Motor neuron (in vitro differentiated cells): ENCODE results near the gene SYNPO. TPM values are rescaled to one million over a fixed set of nuclear protein-coding genes. Genes with fewer than 3 reads are reported as not detected.

Experiments used
- ATAC-seq, 8 experiments: fragments of 200-7000 bp; cut with Tn5 transposase; replicated peaks in 6 of 8; 2 replicates each; pipeline ENCODE4 v1.8.0; 2021; ENCODE audit warnings: mild to moderate bottlenecking in 8 of 8, moderate library complexity in 8 of 8
- H3K27ac ChIP-seq, 2 donors: fragments of 250-450 bp; sonication (Bioruptor Pico); 2 replicates each; pipeline ENCODE4 v1.9.0; 2021; ENCODE audit warnings: antibody characterized with exemption in 2 of 2, mild to moderate bottlenecking in 2 of 2, moderate library complexity in 1 of 2
- H3K4me1 ChIP-seq, 2 donors: fragments of 250-450 bp; sonication (Bioruptor Pico); replicated peaks in 1 of 2; 2 replicates each; pipeline ENCODE4 v1.6.1; 2021; ENCODE audit warnings: antibody characterized with exemption in 2 of 2, mild to moderate bottlenecking in 2 of 2, moderate library complexity in 1 of 2
- H3K4me3 ChIP-seq, 5 donors: fragments of 250-450 bp; sonication (Bioruptor Pico); 2 replicates each; pipeline ENCODE4 v1.9.0; 2021; ENCODE audit warnings: antibody characterized with exemption in 5 of 5, mild to moderate bottlenecking in 5 of 5, moderate library complexity in 4 of 5
- WGBS, 10 experiments: fragments of 450-650 bp; shearing (Covaris generic); methylation state at CpG; one replicate each; pipeline ENCODE4 v1.0.0; 2022; 5-methylcytosine and 5-hydroxymethylcytosine counted together
- in situ Hi-C, 9 experiments: fragments of 400-800 bp; cut with MboI; loops; one replicate each; pipeline ENCODE4 v1.15.0; 2021; ENCODE audit warnings: low sequenced_read_pairs in 9 of 9, low pct_unique_long_range_greater_than_20kb in 2 of 9; ENCODE audit not compliant: unreplicated experiment in 9 of 9
- total RNA-seq, 8 experiments: library from RNA; unstranded; fragments of 300-600 nt; gene quantifications; 2 replicates each; pipeline versions ENCODE4 v1.2.3 to v1.2.4, GENCODE V29; 2022

SYNPO gene
- total RNA-seq, 8 experiments from 2014 or later = 0.27 to 17.5 (median 4.4) TPM

DNA sequence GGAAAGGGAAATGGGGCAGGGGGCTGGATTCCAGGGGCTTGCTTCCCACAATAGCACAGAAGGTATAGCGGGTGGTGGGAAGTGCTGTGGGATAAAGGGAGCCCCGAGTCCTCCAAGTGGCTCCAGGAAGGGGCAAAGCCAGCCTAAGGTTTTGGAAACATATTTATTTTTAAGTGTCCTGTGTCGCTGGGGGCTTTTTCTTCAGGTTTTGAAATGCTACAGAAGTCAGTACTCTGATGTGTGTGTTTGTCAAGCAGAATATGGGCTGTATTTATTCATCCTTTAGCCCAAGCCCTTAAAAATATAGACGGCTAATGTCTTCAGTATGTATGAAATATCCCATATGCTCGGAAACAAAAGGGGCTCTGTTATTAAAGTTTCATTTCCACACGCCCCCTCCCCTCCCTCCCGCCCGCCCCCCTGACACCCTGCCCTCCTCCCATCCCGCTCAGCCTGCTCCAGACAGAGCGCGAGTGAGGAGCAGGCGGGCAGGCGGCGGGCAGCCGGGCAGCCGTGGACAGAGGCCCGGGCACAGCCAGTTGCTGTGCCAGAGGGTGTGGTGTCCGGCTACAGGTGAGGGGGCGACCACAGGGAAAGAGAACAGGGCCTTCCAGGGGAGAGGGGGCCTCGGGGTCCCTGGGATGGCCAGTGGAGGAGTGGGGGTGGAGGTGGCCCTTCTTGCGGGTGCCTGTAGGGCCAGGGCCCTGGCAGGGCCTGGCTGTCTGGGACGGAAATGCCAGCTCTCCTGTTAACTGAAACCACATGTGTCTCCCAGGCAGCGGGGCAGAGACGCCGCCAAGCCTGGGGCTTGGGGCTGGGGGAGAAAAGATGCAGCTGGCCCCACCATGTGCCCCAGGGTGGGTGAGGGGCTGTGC lies 39.6 kb upstream of the SYNPO start:
- Histone ChIP-seq H3K4me3 (no peak overlapping the region), H3K4me1 (peaks cover 2 to 17% of the 10 kb centered on the region in 2 donors), H3K27ac (no peak overlapping the region)
- peak in 3 of 8 experiments; percentile 10 to 34 (median 31) for ATAC-seq
- 17 to 83% (median 34%) methylated on average over 1 to 3 of the region's 25 CpGs; no CpG with 5 or more reads in 6 of the 10 experiments for WGBS, 10 experiments
- in situ Hi-C loops = no loop called here

DNA sequence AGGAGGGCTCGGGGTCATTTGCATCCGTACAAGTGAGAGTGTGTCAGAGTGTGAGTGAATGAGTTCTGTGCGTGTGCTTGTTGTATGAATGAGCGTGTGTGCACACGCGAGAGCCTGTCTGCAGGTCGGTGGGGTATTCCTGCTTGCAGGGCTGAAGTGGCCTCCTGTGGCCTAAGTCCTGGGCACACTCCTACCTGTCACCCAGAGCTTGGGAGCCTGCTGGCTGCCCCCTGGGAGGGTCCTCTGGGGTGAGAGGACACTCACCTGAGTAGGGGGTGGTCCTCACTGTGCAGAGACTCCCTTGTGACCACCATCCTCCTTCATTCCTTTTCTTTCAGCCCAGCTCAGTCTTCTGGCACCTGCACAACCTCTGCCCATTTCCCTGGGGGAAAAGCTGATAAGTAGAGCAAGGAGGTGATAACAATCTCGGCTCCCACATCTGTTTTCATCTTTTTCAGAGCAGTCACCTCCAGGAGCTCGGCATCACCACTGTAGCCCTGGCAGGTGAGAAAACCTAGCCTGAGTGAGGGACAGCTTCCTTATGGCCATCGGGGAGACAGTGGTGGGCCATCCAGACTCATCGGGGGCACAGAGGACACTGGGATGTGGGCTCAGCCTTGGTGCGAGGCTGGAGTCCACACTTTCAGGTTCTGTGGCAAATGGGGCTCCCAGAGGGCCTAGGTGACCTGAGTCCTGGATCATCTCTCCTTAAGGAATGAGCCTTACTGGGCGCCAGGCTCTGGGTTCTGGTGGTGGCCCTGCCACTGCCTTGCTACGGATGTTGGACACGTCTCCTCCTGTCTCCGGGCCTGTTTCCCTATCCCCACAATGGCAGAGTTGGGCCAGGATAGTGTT lies 38.7 kb upstream of the SYNPO start:
- WGBS, 10 experiments = 70 to 100% (median 80%) methylated on average over 1 to 2 of the region's 16 CpGs; no CpG with 5 or more reads in 7 of the 10 experiments
- H3K4me3 ChIP-seq = no peak overlapping the region
- H3K27ac ChIP-seq = no peak overlapping the region
- H3K4me1 ChIP-seq = peaks cover 0 to 17% of the 10 kb centered on the region in 2 donors
- in situ Hi-C loops = no loop called here
- ATAC-seq = peak in 1 of 8 experiments; percentile 19

DNA sequence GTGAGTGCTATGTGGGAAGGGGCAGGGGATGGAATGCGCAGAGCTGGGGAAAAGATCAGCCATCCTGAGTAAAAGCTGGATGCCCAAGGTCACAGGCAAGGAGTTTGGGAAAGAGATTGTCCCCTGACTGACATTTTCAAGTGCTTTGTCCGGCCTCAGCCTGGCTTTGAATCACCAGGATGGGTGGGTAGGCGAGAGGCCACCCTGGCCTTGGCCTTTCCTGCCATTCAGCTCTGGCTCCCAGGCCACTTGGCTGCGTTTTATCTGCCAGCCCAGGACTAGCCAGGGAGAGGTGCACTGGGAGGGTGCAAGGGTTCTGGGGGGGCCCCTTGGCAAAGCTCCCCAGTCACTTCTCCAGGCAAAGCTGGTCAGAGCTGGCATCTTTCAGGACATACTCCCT lies 37.4 kb upstream of the SYNPO start:
- ATAC-seq = no peak
- in situ Hi-C loops = no loop called here
- WGBS, 10 experiments = 80 to 100% (median 100%) methylated on average over 1 of the region's 4 CpGs; no CpG with 5 or more reads in 7 of the 10 experiments
- H3K4me1 ChIP-seq = peaks cover 0 to 17% of the 10 kb centered on the region in 2 donors
- H3K27ac ChIP-seq = no peak overlapping the region
- H3K4me3 ChIP-seq = no peak overlapping the region

DNA sequence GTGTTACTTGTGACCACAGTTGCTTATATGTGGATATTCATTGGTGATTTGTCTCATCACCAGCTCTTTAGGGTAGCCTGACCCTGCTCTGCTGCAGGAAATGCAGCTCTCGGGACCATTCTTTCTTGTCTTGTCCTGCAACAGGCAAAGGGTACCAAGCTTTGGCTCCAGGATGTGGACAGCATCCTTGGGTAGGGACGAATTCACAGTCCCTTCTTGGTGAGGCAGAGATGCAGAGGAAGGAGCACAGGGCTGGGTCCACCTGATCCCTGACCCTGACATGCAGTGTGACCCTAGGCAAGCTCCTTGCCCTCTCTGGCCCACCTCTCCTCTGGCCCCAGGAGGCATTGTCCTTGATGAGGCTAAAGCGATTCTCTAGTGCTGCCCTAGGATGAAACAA lies 37.0 kb upstream of the SYNPO start:
- WGBS, 10 experiments = 17 to 87% (median 64%) methylated on average over 1 to 3 of the region's 3 CpGs; no CpG with 5 or more reads in 5 of the 10 experiments
- no peak overlapping the region for H3K4me3 ChIP-seq

DNA sequence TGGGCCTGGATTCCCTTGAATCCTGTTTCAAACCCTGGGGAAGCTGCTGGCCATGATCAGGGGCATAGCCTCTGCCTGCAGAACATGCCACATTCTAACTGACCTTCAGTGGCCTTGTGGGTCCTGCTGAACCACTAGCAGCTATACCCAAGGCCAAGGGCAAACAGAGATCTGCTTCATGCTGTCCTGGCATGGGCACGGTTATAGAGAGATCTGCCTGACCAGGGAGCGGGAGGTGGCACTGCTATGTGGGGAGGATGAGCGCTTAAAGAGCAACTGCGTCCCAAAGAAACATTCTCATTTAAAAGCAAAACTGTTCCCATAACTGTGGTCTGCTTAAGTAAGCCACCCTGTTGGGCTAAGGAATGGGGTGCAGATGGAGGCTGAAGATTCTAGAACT lies 36.5 kb upstream of the SYNPO start:
- Histone ChIP-seq H3K4me1 (peaks cover 0 to 17% of the 10 kb centered on the region in 2 donors), H3K27ac (no peak overlapping the region), H3K4me3 (no peak overlapping the region)
- 92 to 100% (median 100%) methylated on average over 1 to 4 of the region's 4 CpGs; no CpG with 5 or more reads in 5 of the 10 experiments for WGBS, 10 experiments
- no peak for ATAC-seq
- in situ Hi-C loops = no loop called here

More for the DNA sequence above, 37.0 kb upstream of the SYNPO start:
- Histone ChIP-seq H3K4me1 (peaks cover 0 to 17% of the 10 kb centered on the region in 2 donors), H3K27ac (no peak overlapping the region)
- ATAC-seq = no peak
- in situ Hi-C loops = no loop called here

DNA sequence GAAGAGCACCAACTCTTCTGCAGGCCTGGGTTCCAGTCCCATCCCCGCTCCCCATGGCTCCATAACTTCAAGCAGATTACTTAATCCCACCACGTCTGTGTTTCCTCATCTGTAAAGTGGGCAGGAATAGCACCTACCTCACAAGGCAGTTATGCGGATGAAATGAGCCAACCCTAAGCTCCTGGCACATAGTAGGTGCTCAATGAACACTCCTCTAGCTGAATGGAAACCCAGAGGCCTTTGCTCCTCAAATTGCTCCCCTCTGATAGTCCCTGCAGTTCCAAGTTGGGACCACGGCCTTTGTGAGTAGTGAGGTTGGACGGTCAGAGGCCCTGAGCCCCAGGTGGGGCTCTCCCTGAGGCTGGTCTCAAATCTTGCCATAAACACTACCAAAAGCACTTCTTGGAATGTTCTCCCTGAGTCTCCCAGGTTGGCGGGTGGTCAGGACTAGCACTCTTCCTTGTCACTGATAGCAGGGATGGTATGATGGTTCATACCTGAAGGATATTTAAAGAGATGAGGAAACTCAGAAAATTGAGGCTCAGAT lies 35.5 kb upstream of the SYNPO start:
- in situ Hi-C loops = no loop called here
- no peak overlapping the region for H3K27ac ChIP-seq
- H3K4me1 ChIP-seq = peaks cover 0 to 17% of the 10 kb centered on the region in 2 donors
- WGBS, 10 experiments = 80 to 88% (median 81%) methylated on average over 1 to 5 of the region's 6 CpGs; no CpG with 5 or more reads in 7 of the 10 experiments
- no peak overlapping the region for H3K4me3 ChIP-seq
- ATAC-seq = no peak

DNA sequence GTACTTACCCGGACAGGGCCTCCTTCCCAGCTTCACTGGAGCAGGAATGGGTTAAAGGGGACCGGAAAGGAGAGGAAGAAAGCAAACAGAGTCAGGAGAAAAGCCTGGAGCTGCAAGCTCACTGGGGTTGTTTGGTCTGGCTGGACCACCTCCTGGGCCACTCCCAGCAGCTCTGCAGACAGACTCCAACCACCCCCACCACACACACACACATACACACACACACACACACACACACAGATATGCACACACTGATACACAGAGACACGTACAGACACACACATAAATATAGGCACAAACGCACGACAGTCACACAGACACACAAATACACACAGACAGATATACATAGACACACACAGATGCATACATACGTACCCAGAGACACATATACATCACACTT lies 34.9 kb upstream of the SYNPO start:
- Histone ChIP-seq H3K4me1 (peaks cover 4 to 17% of the 10 kb centered on the region in 2 donors), H3K4me3 (no peak overlapping the region), H3K27ac (no peak overlapping the region)
- ATAC-seq = peak in 3 of 8 experiments; percentile 15 to 56 (median 17)
- in situ Hi-C loops = no loop called here
- 43 to 100% (median 88%) methylated on average over 1 to 4 of the region's 6 CpGs; no CpG with 5 or more reads in 7 of the 10 experiments for WGBS, 10 experiments

DNA sequence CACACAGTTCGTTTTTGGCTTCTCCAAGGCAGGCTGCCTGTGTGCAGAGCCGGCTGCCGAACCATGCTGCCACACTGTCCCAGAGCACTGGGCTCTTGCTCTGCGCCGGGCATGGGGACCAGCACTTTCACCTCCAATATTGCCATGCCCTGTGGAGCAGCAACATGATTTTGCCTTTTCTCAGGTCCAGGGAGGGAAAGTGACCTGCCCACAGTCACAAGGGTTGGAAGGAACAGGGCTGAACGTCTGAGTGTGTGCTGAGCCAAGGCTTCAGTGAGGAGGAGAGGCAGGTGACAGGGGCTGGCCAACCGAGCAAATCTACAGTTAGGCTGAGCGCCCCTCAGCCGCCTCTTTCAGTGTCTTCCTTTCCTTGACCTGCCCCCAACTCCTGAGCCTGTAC lies 34.0 kb upstream of the SYNPO start:
- WGBS, 10 experiments = 67 to 100% (median 72%) methylated on average over 1 to 7 of the region's 9 CpGs; no CpG with 5 or more reads in 3 of the 10 experiments
- Histone ChIP-seq H3K4me3 (no peak overlapping the region), H3K4me1 (peaks cover 8 to 17% of the 10 kb centered on the region in 2 donors), H3K27ac (no peak overlapping the region)
- in situ Hi-C loops = no loop called here
- ATAC-seq = no peak

DNA sequence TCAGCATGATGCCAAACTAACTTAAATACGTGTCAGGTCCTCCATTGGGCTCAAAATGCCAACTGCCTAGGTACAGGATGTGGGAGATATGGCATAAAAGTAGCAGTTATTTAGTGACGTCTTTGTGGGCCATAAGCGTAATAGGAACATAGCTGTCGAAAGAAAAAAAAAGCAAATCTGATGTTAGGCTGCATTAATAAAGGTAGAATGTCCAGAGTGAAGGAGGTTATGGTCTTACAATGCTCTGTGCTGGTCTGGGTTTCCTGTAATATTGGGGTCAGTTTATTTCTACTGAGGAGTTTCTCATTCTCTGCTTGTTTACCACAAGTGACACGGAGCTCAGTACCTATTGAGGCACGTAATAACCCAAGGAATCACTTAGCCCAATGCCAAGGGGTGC lies 33.4 kb upstream of the SYNPO start:
- in situ Hi-C loops = no loop called here
- 67 to 98% (median 83%) methylated on average over 1 to 6 of the region's 6 CpGs; no CpG with 5 or more reads in 1 of the 10 experiments for WGBS, 10 experiments
- no peak for ATAC-seq

DNA sequence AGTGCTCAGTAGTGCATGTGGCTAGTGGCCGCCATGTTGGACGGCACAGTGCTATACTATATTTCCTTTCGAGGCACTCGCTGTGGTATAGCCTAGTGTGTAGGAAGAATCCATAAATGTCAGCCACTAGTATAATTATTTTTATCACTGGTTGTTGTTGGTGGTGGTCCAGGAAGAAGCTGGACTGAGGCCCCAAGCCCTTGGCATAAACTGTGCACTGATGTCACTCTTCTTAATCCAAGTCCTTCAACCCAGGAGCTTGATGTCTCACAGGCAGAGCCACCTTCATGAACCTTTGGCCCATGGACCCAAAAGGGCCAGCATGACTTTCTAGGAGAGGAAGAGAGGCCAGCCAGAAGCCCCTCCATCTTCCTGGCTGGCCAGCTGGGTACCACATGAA lies 32.5 kb upstream of the SYNPO start:
- in situ Hi-C loops = no loop called here
- Histone ChIP-seq H3K4me3 (no peak overlapping the region), H3K4me1 (peaks cover 8 to 12% of the 10 kb centered on the region in 2 donors), H3K27ac (no peak overlapping the region)
- ATAC-seq = no peak
- 40 to 92% (median 88%) methylated on average over 2 to 4 of the region's 4 CpGs; no CpG with 5 or more reads in 4 of the 10 experiments for WGBS, 10 experiments

More for the DNA sequence above, 33.4 kb upstream of the SYNPO start:
- H3K4me3 ChIP-seq = no peak overlapping the region
- peaks cover 8 to 17% of the 10 kb centered on the region in 2 donors for H3K4me1 ChIP-seq
- H3K27ac ChIP-seq = no peak overlapping the region

DNA sequence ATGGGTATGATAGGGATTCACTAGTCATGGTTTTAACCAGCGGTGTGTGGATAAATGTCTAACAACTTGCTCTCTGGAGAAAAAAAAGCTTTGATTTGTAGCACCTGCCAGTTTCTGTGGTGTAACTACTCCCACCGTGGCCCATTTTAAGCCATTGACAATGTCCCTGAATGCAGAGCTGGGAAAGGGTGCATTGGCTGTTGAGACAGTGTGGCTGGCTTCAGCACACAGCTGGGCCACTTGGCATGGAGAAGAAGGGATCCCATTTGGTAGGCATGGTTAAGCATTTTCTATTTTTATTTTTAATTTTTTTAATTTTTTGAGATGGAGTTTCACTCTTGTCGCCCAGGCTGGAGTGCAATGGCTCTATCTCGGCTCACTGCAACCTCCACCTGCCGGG lies 31.5 kb upstream of the SYNPO start:
- 61 to 100% (median 98%) methylated on average over 1 to 3 of the region's 5 CpGs; no CpG with 5 or more reads in 2 of the 10 experiments for WGBS, 10 experiments

DNA sequence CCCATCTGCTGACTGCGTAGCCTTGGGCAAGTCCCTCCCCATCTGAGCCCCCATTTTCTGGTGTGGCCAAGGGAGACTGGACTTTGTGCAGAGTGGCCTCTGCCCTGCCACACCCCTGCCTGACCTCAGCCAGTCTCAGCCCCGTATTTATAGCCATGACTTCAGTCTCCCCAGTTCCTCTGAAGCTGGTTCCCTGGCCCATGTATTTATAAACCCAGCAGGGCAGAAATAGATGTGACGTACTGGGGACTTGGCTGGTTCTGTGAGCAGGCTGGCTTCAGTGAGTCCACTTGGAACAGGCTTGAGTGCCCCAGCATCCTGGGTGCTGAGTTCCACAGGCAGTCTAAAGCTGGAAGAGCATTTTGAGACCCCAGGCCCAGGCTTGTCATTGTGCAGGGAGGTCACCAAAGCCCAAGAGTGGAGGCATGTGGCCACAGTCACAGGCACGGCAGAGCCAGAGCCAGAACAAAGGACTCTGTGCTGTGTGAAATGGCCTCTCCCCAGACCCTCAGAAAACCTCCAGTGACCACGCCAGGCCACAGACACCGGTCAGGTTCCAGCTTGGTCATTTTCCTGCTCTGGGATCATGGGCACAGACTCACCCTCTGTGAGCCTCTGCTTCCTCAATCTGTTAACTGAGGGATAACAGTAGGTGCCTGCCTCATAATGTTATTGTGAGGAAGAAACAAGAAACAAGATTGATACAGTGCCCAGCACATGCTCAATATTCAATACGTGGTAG lies 30.4 kb upstream of the SYNPO start:
- ATAC-seq = peak in 6 of 8 experiments; percentile 25 to 86 (median 38)
- Histone ChIP-seq H3K27ac (no peak overlapping the region), H3K4me3 (no peak overlapping the region), H3K4me1 (peaks cover 8 to 10% of the 10 kb centered on the region in 2 donors)
- in situ Hi-C loops = no loop called here
- 49 to 85% (median 67%) methylated on average over 1 to 5 of the region's 7 CpGs; no CpG with 5 or more reads in 5 of the 10 experiments for WGBS, 10 experiments

More for the DNA sequence above, 31.5 kb upstream of the SYNPO start:
- no peak overlapping the region for H3K27ac ChIP-seq
- H3K4me3 ChIP-seq = no peak overlapping the region
- ATAC-seq = no peak
- H3K4me1 ChIP-seq = peaks cover 8 to 9% of the 10 kb centered on the region in 2 donors
- in situ Hi-C loops = no loop called here
